Muscle of arm (tissue), 12 donors: ENCODE data around the gene GALNT17. TPM values are rescaled to one million over a fixed set of nuclear protein-coding genes. Genes with fewer than 3 reads are reported as not detected.
"Not testable (repeated sequence)": the region's sequence is repeated elsewhere in the genome, so short reads cannot be mapped to it uniquely, and the experiment has no call there.

ENCODE experiments used
- DNase-seq: peaks from one replicate; pipeline ENCODE4 v3.0.0-alpha.2; 2013
- polyA plus RNA-seq, 12 donors: library from polyadenylated mRNA; unstranded; fragments of 120-200 nt; gene quantifications; one replicate each; pipeline ENCODE4 v1.2.1, GENCODE V29; 2013; ENCODE audit not compliant: insufficient read length in 12 of 12

GALNT17 gene
- polyA plus RNA-seq, 12 donors = 22.7 to 40.4 (median 33.6) TPM; not detected in 1

DNA sequence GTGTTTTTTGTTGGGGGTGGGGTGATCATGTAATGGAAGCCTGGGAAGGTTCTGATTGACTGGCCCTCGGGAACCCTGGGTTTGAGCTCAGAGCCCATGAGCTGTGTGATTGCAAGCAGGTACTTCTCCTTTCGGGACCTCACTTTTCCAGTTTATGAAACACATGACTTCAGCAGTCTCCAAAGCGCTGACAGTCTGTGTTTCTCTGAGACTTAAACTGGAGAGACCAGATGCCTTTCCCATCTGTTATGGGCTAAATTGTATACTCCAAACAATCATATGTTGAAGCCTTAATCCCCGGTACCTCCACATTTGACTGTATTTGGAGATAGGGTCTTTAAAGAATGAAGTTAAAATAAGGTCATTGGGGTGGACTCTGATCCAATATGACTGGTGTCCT lies 493.6 kb downstream of the GALNT17 start:
- DNase-seq = no peak

DNA sequence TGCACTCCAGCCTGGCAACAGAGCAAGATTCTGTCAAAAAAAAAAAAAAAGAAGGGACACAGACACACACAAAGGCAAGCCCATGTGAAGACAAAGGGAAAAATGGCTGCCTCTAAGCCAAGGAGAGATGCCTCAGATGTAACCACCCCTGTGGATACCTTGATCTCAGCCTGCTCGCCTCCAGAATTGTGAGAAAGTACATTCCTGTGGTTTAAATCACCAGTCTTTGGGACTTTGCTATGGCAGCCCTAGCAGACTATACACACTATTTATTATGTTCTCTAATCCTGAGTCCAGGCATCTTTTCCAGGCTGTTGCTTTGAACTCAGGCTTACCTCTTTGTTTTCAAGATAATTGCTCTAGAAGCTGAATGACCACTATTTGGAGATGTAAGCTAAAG lies 494.3 kb downstream of the GALNT17 start:
- no peak for DNase-seq

DNA sequence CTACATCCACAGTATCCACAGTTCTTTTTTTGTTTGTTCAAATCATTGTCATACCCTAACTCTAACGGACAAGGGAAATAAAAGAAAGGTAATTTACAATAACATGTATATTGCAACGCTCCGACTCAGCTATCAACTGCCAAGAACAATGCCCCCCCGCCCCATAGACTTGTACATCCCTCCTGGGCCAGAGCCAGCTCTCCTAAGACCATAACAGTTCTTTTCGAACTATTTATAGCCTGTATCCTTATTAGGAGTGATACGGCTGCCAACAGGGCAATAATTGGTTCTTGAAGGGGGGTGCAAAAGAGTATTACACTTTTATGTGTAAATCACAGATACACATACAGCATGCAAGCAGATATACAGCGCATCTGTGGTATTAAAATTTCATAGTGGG lies 495.7 kb downstream of the GALNT17 start:
- no peak for DNase-seq

DNA sequence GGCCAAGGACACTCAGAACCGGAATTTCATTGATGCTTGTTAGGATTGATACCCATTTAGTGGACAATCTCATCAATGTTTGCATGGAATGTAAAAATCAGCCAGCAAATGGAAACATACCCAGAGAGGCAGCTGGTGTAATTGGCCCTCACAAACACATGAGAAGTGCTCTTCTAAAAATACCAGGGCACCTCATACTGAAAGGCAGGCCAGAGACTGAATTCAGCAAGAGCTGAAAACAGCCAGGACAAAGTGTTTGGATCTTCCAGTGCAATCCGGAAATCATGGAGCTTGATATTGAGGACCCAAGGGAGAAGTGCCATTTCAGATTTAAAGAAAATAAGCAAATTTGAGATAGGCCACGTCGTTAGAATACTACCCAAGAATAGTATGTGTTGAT lies 498.6 kb downstream of the GALNT17 start:
- no peak for DNase-seq

DNA sequence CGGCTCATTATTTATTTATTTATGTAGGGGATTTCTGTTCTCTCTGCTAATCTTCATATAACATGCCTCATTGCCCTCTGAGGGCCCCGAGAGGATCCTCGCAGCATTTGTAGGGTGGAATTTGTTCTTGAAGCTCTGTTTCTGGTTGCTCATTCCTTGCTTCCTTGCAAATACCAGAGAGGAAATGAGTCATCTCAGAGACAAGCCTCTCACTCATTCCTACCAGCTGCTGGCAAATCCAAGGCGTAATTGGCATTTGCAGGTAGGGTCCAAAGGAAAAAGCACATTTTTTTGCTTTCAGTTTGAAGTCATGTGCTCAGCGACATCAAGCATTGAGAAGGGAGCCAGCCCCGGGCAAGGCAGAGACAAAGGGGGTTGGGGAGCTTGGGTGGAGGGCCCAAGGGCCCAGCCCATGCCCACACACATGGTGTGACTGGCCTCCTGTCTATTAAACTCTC lies 501.6 kb downstream of the GALNT17 start:
- DNase-seq = peak; percentile 35

DNA sequence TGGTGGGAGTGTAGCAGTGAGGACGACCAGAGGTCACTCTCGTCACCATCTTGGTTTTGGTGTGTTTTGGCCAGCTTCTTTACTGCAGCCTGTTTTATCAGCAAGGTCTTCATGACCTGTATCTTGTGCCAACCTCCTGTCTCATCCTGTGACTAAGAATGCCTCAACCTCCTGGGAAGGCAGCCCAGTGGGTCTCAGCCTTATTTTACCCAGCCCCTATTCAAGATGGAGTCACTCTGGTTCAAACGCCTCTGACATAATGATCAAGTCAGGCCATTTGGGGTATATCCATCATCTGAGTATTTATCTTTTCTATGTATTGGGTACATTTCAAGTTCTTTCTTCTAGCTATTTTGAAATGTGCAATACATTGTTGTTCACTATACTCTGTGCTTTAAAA lies 503.9 kb downstream of the GALNT17 start:
- not testable (repeated sequence) for DNase-seq

DNA sequence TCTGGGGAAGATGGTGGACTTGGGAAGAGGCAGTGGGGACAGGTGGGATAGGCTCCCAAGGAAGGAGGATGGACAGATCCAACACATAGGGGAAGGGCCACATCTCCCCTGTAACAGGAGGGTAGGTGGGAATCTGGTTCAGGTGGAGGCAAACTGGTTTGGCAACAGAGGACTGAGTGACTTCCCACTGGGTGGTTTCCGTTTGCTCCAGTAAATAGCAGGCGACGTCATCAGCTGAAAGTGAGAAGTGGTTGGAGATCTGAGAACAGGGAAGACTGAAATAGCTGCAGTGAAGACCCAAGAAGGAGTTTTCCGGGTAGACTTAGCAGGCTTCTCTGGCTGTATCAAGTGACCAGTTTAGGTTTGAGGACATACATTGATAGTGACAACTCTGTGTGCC lies 504.4 kb downstream of the GALNT17 start:
- no peak for DNase-seq

DNA sequence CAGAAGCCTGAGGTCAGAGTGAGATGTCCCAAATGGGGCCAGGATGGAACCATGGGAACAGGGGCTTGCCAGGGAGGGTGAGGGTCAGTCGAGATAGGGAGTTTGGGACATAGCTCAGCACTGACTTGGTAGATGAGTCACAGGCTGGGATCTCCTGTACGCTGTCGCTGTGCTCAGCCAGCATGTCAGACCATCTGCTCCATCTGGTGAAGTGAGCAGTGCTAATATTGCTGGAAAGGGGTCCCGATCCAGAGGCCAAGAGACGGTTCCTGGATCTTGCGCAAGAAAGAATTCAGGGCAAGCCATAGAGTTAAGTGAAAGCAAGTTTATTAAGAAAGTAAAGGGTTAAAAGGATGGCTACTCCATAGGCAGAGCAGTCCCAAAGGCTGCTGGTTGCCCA lies 505.6 kb downstream of the GALNT17 start:
- no peak for DNase-seq

DNA sequence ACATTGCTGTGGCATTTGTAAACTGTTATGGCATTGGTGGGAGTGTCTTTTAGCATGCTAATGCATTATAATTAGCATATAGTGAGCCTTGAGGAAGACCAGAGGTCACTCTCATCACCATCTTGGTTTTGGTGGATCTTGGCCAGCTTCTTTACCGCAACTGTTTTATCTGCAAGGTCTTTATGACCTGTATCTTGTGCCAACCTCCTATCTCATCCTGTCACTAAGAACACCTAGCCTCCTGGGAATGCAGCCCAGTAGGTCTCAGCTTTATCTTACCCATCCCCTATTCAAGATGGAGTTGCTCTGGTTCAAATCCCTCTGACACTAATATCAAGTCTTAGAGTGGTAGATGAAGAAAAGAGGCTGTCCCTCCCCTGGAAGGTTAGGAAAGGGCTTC lies 506.2 kb downstream of the GALNT17 start:
- no peak for DNase-seq

DNA sequence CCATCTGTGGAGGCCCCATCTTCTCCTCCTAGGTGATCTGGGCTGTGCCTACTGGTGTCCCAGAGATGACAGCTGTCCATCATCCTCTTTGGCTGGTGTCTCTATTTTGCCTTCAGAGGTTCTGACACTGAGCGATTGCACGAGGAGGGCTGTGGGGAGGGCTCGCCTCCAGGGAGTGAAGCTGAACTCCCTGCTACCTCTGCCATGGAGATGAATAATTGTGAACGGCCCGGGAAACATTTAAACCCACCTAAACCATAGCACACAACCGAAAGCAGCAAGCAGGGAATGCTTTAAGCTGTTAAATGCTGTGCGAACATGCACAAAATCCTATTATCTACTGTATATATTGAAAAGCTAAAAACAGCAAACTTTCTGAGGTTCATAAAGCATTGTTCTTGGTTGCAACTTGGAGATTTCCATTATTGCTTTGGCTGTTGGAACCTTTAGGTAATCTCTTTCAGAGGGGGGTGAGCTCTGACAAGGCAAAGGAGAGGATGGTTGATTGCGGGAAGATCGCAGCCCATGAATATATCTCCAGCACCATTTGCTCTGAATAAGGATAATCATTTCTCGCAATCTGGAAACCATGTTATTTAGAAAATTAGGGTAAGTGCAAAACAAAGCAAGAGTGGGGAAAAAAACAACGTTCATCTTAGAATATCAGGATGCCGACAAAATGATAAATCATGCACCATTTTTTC lies 507.6 kb downstream of the GALNT17 start:
- no peak for DNase-seq

DNA sequence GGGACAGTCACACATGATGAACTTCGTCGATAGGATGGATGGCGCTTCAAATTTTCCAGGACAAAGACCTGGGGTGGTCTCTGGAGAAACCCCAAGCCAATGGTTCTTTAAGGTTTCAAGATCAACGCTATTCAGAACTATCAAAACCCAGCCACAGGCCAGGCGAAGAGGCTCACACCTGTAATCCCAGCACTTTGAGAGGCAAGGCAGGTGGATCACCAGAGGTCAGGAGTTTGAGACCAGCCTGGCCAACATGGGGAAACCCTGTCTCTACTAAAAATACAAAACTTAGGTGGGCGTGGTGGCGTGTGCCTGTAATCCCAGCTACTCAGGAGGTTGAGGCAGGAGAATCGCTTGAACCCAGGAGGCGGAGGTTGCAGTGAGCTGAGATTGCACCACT lies 511.1 kb downstream of the GALNT17 start:
- DNase-seq = not testable (repeated sequence)

DNA sequence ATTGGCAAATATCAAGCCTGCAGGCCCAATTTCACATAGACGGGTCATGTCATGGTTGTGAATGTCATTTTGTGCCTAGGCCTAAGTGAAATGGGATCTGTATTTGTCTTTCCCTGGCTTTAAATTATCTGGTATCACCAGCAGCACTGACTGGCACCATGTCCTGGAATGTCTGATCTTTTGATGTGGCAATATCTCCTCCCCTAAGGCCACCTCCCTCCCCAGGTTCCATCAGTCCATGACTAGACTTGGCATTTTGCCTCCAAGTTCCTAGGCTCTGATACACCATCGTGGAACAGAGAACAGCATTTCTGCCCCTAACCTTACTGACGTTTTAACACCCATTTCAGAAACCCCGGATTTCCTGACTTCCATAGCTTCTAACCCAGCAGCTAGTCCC lies 513.9 kb downstream of the GALNT17 start:
- no peak for DNase-seq

DNA sequence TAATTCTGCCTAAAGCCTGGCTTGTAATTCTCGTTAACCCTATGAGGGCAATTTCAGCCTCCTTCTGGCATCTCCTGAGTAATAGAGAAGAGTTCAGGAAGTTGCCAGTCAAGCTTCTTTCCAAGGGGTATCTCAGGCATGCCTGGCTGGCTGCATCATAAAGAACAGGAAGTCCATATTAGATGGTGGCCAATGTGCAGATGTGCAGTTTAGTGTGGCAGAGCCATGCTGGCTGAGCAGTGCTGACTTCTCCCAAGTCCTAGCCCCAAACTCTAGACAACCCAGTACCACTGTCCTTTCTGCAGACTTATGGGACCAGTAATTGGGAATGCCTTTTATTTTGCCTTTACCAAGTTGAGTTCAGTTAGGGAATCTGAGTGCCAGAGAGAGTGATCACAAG lies 517.9 kb downstream of the GALNT17 start:
- DNase-seq = no peak

DNA sequence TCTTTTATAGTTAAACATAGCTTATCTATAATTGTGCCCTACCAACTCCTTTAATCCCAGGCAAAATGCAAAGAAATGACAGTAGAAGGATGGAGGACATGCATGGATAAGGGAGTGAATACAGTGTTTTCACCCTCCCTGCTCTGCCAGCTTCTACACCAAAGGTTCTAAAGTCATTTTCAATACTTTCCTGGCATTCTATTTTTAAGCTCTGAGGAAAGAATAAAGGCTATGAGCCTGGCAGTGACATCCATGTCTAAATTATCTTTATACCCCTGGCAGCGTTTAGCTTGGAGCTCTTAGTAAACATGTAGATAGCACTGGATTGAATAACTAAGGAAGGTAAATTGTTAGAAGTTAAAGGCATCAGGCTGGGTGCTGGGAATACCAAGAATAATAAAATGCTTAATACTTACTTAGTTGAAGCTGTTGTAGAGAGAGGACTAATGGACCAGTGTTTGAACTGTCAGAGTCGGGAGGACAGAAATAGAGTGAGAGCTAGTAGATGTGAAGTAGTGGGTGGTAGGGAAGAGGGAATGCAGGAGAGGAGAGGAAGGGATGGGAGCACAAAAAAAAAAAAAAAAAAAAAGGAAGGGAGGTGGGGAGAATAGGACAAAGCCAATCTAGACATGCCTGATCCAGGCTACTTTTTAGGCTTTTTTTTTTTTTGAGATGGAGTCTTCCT lies 518.9 kb downstream of the GALNT17 start:
- DNase-seq = no peak

DNA sequence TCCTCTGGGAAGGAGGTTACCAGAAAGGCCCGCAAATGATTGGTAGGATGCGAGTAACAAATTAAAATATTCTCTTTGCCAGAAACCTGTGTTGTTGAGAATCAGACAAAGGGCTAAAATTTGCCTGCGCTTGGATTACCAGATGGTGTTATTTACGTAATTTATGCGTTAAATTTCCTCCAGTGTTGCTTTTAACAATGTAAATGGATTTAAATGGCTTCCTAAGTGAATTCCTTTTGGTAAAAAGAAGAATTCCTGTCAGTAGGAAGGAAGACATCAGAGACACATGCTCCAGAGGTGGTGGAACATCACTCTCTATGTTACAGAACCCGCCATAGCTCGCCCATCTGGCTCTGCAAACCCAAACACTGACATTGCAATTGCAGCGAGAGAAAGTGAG lies 520.6 kb downstream of the GALNT17 start:
- DNase-seq = no peak

DNA sequence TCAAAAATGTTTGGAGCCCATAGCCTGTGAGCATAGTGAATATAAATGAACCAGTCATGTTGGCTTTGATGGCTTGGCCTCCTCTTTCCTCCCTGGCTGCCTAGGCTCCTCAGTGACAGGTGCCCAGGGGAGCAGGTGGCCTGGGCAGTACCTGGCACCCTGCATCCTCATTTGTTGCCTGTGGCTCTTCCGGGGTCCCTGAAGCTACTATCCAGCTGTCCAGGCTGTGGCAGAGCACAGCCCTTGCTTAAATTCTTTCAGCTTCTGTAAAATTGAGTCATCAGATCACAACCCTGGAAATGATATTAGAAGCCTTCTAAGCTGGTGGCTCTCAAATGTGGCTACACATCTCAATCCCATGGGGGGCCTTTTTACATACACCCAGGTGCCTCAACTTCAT lies 525.4 kb downstream of the GALNT17 start:
- no peak for DNase-seq

DNA sequence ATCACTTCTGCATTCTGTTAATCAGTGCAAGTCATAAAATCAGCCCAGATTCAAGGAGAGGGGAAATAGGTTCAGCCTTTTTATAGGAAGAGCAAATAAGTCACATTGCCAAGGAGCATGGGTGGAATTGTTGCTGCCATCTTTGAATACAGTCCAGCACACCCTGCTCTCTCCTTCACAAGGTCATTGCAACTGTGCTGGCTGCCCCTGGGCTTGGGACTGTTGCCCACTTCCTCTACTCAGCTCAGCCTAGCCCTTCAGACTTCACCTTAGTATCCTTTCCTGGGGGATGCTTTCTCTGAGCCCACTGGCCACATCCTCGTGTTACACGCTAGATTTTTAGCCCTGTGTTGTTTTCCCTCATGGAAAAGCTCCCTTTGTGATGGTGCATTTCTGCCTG lies 527.7 kb downstream of the GALNT17 start:
- DNase-seq = no peak

DNA sequence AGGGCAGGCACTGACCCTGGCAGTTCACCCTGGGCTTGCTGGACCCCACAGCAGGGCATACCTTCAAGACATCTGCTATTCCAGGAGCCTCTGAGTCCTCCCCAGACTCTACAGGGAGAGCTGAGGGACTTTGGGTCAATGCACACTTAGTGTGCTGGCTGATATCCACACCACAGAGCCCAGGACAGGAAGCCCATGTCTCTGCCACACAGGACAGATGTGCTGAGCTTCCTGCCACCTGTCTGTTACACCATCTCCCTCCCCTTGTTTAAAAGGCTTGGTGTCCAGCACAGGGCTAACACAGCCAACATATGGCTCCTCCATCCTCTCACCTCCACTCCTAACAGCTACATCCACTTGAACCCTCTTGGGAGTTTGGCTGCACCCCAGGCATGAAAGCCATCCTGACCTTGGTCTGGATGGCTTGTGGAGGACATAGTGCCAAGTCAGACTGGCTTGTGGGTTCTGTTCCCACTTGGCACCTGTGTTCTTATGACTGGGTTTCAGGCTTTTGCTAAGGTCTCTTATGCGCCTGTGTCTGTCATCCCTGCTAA lies 529.8 kb downstream of the GALNT17 start:
- DNase-seq = no peak

DNA sequence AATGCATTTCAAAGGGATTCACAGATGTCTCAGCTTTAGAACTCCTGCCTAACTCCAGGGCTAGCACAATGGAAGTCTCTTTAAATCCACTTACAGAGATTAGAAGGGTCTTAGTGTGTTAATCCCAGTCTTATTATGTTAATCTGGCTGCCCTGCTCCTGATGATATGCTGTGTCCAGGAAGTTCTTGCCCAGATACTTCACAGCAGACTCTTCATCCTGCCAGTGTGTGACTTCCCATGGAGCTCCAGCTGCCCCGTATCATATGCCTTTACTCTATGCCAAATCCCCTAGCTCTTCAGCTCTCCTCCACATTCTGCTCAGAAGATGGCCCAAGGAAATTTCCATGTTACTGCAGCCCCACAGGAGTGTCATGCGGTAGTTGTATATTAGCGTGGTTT lies 533.8 kb downstream of the GALNT17 start:
- no peak for DNase-seq

DNA sequence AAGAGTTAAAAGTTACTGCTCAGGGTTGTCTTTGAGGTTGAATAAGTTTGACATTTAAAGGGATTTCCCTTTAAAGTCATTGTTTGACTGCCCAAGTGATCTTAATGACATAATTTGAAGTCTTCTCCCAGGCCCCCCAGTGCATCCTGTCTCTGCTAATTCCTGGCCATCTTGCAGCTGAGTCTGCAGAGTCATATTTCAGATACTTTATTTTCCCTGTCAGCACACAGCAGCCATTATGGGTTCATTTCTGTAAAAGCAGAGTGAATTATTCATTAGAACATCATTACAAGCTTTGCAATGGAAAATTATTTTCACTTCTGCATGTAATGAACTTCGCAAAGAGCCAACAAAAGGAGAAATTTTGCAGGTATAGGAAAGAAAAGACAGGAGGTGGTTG lies 536.6 kb downstream of the GALNT17 start:
- DNase-seq = no peak

DNA sequence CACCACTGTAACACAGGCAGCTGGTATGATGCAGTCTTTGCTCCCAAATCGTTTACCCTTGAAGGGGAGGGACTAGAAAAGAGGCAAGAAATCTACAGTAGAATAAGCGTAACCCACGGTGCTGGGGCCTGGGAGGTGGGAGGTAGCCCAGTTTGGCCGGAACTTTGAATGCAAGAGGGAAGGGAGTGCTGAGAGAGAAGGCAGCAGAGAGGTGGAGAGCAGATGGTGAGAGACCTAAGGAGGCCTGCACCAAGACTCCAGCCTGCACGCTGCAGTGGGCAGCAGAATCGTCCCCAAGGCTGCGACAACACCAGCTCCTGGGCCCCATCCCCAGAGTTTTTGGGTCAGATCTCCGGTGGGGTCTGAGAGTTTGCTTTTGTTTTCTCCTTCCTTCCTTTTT lies 547.5 kb downstream of the GALNT17 start:
- no peak for DNase-seq

DNA sequence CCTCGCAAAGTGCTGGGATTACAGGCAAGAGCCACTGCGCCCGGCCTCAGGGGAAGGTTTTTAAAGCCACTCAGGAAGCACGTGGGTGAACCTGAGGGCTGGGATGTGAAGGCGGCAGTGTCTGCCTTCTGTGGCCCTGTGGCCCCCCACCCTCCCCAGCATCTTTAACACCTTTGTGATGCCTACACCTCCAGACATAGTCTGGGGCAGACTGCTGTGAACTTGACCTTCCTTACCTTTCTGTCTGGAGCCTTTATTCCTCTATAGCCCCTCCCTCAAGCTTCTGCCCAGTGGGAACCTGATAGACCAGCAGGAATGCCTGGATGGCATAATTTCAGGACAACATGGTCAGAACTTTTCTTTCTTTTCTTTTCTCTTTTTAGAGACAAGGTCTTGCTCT lies 550.2 kb downstream of the GALNT17 start:
- no peak for DNase-seq
